WERI-Rb-1 (cell line): ENCODE measurements around the gene MYBBP1A.
"Not testable (repeated sequence)": the region's sequence is repeated elsewhere in the genome, so short reads cannot be mapped to it uniquely, and the experiment has no call there.

Source experiments
- DNase-seq: peaks from one replicate; pipeline ENCODE4 v3.0.0-alpha.2; 2020
- H3K27ac ChIP-seq: fragments of 250-450 bp; sonication (Bioruptor Pico); 2 replicates; pipeline ENCODE4 v1.5.1; 2020; ENCODE audit warnings: mild to moderate bottlenecking, moderate library complexity
- H3K27me3 ChIP-seq: fragments of 250-450 bp; sonication (Bioruptor Pico); 2 replicates; pipeline ENCODE4 v1.5.1; 2021; ENCODE audit warnings: mild to moderate bottlenecking, low read depth, moderate library complexity; ENCODE audit not compliant: insufficient read depth, severe bottlenecking
- H3K36me3 ChIP-seq: fragments of 250-450 bp; sonication (Bioruptor Pico); 2 replicates; pipeline ENCODE4 v1.5.1; 2020; ENCODE audit warnings: mild to moderate bottlenecking, moderate library complexity
- H3K4me3 ChIP-seq: 2 replicates; pipeline ENCODE4 v1.5.1; 2011; ENCODE audit warnings: low read depth, mild to moderate bottlenecking, control low read depth, low read length
- H3K9me3 ChIP-seq: fragments of 250-450 bp; sonication (Bioruptor Pico); 2 replicates; pipeline ENCODE4 v1.5.1; 2021; ENCODE audit warnings: mild to moderate bottlenecking, moderate library complexity; ENCODE audit not compliant: severe bottlenecking
- TF ChIP-seq, protein P1 (sequence below): IDR thresholded peaks from 2 replicates; pipeline ENCODE4 v1.5.1; 2011; ENCODE audit warnings: low read depth, mild to moderate bottlenecking, control low read depth, inconsistent platforms, low read length

Gene MYBBP1A

GRCh38 chr17:4600563-4600962 lies 45.4 kb upstream of the MYBBP1A start:
- H3K4me3 ChIP-seq, result no peak overlapping the region
- TF ChIP-seq, protein P1, sequence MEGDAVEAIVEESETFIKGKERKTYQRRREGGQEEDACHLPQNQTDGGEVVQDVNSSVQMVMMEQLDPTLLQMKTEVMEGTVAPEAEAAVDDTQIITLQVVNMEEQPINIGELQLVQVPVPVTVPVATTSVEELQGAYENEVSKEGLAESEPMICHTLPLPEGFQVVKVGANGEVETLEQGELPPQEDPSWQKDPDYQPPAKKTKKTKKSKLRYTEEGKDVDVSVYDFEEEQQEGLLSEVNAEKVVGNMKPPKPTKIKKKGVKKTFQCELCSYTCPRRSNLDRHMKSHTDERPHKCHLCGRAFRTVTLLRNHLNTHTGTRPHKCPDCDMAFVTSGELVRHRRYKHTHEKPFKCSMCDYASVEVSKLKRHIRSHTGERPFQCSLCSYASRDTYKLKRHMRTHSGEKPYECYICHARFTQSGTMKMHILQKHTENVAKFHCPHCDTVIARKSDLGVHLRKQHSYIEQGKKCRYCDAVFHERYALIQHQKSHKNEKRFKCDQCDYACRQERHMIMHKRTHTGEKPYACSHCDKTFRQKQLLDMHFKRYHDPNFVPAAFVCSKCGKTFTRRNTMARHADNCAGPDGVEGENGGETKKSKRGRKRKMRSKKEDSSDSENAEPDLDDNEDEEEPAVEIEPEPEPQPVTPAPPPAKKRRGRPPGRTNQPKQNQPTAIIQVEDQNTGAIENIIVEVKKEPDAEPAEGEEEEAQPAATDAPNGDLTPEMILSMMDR, result no peak
- H3K27me3 ChIP-seq, result no peaks in the 10 kb centered on the region
- no peaks in the 10 kb centered on the region for H3K9me3 ChIP-seq
- H3K36me3 ChIP-seq, result no peaks in the 10 kb centered on the region
- peak; percentile 67 for DNase-seq
- H3K27ac ChIP-seq, result peak overlapping the region; percentile 70

- TF ChIP-seq, protein P1, result no peak
- H3K36me3 ChIP-seq, result no peaks in the 10 kb centered on the region
- peak; percentile 75 for DNase-seq
- H3K4me3 ChIP-seq, result no peak overlapping the region; the same call in 1 of the 2 replicates
- no peaks in the 10 kb centered on the region for H3K27me3 ChIP-seq
- no peaks in the 10 kb centered on the region for H3K9me3 ChIP-seq
- H3K27ac ChIP-seq, result peak overlapping the region; percentile 70
Measured at GRCh38 chr17:4599505-4600281, 44.5 kb upstream of the MYBBP1A start.

GRCh38 chr17:4598776-4599504 lies 43.8 kb upstream of the MYBBP1A start:
- TF ChIP-seq, protein P1, result no peak
- Histone ChIP-seq H3K27me3 (no peaks in the 10 kb centered on the region), H3K36me3 (no peaks in the 10 kb centered on the region), H3K9me3 (no peaks in the 10 kb centered on the region), H3K4me3 (no peak overlapping the region), H3K27ac (no peak overlapping the region; the same call in 1 of the 2 replicates)
- DNase-seq, result no peak

GRCh38 chr17:4597975-4598374 lies 42.8 kb upstream of the MYBBP1A start:
- Histone ChIP-seq H3K27me3 (no peaks in the 10 kb centered on the region), H3K27ac (no peak overlapping the region), H3K4me3 (no peak overlapping the region), H3K36me3 (no peaks in the 10 kb centered on the region), H3K9me3 (no peaks in the 10 kb centered on the region)
- DNase-seq, result no peak
- TF ChIP-seq, protein P1, result no peak

GRCh38 chr17:4596636-4597380 lies 41.6 kb upstream of the MYBBP1A start:
- TF ChIP-seq, protein P1, result no peak
- H3K27me3 ChIP-seq, result no peaks in the 10 kb centered on the region
- DNase-seq, result no peak
- H3K27ac ChIP-seq, result no peak overlapping the region
- H3K9me3 ChIP-seq, result no peaks in the 10 kb centered on the region
- H3K4me3 ChIP-seq, result no peak overlapping the region
- no peaks in the 10 kb centered on the region for H3K36me3 ChIP-seq

GRCh38 chr17:4595685-4596342 lies 40.6 kb upstream of the MYBBP1A start:
- not testable (repeated sequence) for H3K27ac ChIP-seq, H3K27me3 ChIP-seq, H3K4me3 ChIP-seq, H3K36me3 ChIP-seq, DNase-seq, H3K9me3 ChIP-seq
